Kidney tubule cell (primary cell): ENCODE results near the gene SH3TC1.

Experiments used
- DNase-seq: peaks from one replicate; pipeline ENCODE4 v3.0.0-alpha.2; 2018; ENCODE audit warnings: low spot score

Gene SH3TC1

DNA sequence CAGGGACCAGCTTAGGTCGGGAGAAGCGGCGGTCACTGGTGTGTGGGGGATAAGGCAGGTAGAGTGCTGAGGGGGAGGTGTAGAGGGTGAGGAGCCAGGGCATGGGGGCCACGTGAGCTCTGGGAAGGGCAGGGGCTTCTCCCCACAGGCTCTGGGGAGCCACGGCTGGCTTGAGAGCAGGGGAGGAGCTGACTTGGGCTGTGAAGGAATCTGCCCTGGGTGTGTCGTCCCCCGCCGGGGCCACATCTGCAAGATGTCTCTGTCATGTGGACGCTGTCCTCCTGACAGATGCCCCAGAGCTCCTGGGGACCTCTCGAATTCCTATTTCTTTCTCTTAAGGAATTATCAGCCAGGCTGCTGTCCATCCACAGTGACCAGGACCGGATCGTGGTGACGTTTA is 15.0 kb downstream of the SH3TC1 start:
- no peak for DNase-seq

GRCh38 chr4:8215001-8215427 is 15.9 kb downstream of the SH3TC1 start:
- peak; percentile 69 for DNase-seq

GRCh38 chr4:8215641-8216442 is 16.8 kb downstream of the SH3TC1 start:
- no peak for DNase-seq

GRCh38 chr4:8216443-8217245 is 17.6 kb downstream of the SH3TC1 start:
- no peak for DNase-seq

- no peak for DNase-seq
Observed at GRCh38 chr4:8217246-8217511, 18.1 kb downstream of the SH3TC1 start.

DNA sequence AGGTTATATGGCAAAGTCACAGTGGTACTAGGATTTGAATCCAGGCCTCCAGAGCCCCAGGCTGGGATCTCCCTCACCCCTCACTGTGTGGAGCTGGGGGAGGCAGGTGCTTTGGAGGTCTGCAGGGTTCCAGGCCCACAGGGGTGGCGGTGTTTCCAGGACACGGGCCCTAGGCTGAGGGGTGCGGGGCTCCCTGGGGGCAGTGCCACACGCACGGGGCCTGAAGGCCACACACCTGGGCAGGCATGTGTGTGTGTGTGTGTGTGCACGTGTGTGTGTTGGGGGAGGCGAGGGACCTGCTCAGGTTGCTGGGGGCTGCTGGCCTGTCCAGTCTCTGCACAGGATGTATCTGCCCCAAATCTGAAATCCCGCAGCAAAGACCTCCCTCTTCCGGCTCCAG is 18.8 kb downstream of the SH3TC1 start:
- no peak for DNase-seq

GRCh38 chr4:8218371-8219031 is 19.4 kb downstream of the SH3TC1 start:
- no peak for DNase-seq

- DNase-seq = no peak
Observed at GRCh38 chr4:8219236-8219635, 20.1 kb downstream of the SH3TC1 start.

DNA sequence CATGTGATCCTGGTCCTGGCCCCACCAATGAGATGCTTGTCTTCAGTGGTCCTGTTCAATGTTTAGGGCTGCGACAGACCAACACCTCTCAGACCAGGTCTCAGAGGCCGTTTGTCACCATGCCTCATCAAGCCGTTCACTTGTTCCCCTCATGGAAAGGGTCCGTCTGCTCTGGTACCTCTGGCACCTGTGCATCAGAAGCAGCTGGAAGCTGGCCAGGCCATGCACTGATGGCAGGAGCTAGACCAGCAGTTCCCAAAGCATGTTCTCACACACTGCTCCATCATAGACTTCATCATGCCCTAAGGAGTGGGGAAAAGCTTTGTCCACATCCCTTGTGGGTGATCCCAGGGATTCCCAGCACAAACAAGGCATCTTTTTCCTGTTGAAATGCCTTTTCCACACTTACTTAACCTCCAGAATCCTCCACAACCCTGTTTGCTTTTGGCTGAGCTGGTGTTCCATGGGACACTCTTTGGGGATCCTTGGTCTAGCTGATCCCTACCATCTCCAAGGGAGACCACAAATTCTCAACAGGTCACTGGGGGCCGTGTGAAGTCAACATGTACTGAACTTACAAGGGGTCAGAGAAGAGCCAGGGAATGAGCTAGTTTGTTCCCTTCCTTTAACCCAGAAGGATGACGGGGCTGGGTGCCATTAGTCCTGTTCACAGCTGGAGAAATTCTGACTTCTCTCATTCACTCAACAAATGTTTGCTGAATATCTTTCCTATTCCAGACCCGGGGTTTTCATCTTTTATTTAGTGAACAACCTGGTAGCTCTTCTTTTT is 21.8 kb downstream of the SH3TC1 start:
- no peak for DNase-seq

DNA sequence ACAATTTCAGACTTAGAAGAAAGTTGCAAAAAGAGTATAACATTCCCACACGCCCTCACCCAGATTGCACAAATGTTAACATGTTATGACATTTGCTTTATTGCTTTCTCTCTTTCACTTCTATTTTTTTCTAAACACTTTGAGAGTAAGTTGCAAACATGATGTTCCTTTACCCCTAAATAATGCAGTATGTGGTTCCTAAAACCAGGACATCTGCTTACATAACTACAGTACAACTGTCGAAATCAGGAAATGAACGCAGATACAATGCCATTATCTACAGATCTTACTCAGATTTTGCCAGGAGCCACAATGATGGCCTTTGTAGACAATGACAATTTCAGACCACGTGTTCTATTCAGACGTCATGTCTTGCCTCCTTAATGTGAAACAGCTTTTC is 22.4 kb downstream of the SH3TC1 start:
- no peak for DNase-seq

GRCh38 chr4:8221985-8222384 is 22.9 kb downstream of the SH3TC1 start:
- no peak for DNase-seq

DNA sequence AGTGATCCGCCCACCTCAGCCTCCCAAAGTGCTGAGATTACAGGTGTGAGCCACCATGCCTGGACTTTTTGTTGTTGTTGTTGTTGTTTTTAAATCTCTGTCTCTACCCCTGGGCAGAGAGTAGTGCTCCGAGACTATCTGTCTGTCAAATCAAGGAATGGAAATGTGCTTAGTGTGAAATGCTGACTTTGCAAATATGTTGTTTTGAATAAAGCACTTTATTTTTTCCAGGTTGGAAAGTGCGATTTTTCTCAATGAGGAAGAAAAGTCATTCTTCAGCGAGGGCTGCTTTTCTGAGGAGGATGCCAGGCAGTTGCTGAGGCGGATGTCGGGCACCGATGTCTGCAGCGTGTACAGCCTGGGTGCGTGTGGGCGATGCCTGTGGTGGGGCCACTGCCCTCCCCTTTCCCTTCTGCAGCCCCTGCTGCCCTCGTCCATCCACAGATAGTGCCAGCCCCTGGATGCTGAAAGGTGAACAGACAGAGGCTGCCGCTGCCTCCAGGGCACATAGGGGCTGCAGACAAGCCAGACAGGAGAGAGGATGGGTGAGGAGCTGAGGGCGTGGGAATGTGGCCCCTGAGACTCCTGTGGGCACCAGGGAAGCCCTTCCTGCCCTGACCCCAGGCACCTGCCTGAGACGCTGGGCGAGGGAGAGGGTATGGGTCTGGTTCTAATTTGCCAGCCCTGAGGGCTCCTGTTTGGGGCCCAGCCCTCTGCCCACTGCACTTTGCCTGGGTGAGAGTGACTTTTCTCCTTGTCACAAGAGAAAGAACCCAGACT is 23.7 kb downstream of the SH3TC1 start:
- DNase-seq = no peak

GRCh38 chr4:8224267-8224974 is 25.3 kb downstream of the SH3TC1 start:
- no peak for DNase-seq

- DNase-seq = no peak
Observed at GRCh38 chr4:8224975-8225625, 26.0 kb downstream of the SH3TC1 start.

DNA sequence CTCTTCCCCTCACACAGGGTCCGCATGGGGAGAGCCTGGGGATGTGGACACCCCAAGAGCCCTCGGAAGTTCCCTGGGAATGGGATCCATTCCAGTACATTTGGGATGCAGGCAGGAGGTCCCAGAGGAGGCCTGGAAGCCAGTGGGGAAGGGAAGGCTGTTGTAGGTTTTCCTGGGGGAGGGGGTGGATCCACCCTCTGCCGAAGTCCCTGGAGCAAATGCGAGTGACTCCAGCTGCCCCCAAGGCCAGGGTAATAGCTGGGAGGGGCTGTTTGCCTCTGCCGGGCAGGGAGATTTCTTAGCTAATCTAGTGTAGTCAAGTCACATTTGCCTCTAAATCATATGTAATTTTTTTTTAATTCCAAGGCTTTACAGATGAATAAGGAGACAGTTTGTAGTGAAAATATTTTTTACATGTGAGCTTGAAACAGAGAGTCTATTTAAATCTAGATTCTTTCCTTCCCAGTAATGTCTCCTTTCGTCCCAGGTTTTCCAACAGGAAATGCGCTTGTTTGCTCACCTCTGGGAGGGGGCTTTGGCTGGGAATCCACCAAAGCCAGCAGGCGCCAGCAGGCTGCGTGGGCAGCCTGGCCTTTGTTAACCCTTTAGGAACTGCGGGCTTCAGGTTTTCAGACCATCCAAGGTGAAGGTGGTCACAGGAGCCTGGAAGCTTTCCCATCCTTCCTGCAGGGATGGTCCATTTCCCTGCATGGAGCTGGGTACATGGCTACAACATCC is 26.8 kb downstream of the SH3TC1 start:
- no peak for DNase-seq

DNA sequence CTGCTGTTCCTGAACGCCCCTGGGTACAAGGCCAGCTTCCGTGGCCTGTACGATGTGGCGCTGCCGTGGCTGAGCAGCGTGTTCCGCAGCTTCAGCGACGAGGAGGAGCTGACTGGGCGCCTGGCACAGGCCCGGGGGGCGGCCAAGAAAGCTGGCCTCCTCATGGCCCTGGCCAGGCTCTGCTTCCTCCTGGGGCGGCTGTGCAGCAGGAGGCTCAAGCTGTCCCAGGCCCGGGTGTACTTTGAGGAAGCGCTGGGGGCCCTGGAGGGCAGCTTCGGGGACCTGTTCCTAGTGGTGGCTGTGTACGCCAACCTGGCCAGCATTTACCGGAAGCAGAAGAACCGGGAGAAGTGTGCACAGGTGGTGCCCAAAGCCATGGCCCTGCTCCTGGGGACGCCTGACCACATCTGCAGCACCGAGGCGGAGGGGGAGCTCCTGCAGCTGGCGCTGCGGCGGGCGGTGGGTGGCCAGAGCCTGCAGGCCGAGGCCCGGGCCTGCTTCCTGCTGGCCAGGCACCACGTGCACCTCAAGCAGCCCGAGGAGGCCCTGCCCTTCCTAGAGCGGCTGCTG is 28.2 kb downstream of the SH3TC1 start:
- DNase-seq = no peak

DNA sequence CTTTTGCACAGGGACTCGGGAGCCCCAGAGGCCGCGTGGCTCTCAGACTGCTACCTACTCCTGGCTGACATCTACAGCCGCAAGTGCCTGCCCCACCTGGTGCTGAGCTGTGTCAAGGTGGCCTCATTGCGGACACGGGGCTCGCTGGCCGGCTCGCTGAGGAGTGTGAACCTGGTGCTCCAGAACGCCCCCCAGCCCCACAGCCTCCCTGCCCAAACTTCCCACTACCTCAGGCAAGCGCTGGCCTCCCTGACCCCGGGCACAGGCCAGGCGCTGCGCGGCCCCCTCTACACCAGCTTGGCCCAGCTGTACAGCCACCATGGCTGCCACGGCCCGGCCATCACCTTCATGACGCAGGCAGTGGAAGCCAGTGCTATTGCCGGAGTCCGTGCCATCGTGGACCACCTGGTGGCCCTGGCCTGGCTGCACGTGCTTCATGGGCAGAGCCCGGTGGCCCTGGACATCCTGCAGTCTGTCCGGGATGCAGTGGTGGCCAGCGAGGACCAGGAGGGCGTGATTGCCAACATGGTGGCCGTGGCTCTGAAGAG is 28.8 kb downstream of the SH3TC1 start:
- DNase-seq = no peak

- DNase-seq = peak; percentile 84
Observed at GRCh38 chr4:8228319-8229250, 29.5 kb downstream of the SH3TC1 start.
